B cell (primary cell): ENCODE measurements around the gene FRMD4A. TPM values are rescaled to one million over a fixed set of nuclear protein-coding genes. Genes with fewer than 3 reads are reported as not detected.

ENCODE experiments used
- ATAC-seq: fragments of 200-7000 bp; cut with Tn5 transposase; one replicate; pipeline ENCODE4 v1.10.0; 2021; ENCODE audit warnings: low read depth, mild to moderate bottlenecking, moderate number of reproducible peaks, moderate library complexity
- CTCF ChIA-PET: fragments of 350-600 bp; sonication (Branson Sonifier 250); formaldehyde crosslinking; loops from one replicate; lab custom pipeline; 2021; ENCODE audit warnings: antibody characterized with exemption, inconsistent platforms; lab: Charles Lee
- POLR2A ChIA-PET: fragments of 350-600 bp; sonication (Branson Sonifier 250); formaldehyde crosslinking; loops from one replicate; lab custom pipeline; 2021; ENCODE audit warnings: antibody characterized with exemption; lab: Charles Lee
- DNase-seq: peaks from one replicate; pipeline ENCODE4 v3.0.0; 2013
- H2AFZ ChIP-seq: 2 replicates; pipeline ENCODE4 v1.6.1; 2012; ENCODE audit warnings: mild to moderate bottlenecking, low read depth, low read length; ENCODE audit not compliant: insufficient read depth, poor library complexity, severe bottlenecking
- H3K27ac ChIP-seq, 2 donors: 1 replicate in 1 of 2; 2 replicates in 1 of 2; pipeline ENCODE4 v1.5.1; 2012 to 2013; ENCODE audit warnings: low read length in 2 of 2, mild to moderate bottlenecking in 2 of 2, moderate library complexity in 1 of 2
- H3K27me3 ChIP-seq, 4 experiments: fragments of 200-600 bp in 1 of 4; sonication (generic) in 1 of 4; replicated peaks in 1 of 4; 1 replicate in 2 of 4; 2 replicates in 2 of 4; pipeline versions ENCODE4 v1.6.1 to v1.7.0; 2013 to 2016; ENCODE audit warnings: low read length in 3 of 4, mild to moderate bottlenecking in 2 of 4, mixed read lengths in 1 of 4, moderate library complexity in 1 of 4; ENCODE audit not compliant: insufficient read depth in 4 of 4, control insufficient read depth in 3 of 4; ENCODE audit errors: control extremely low read depth in 1 of 4
- H3K36me3 ChIP-seq, 2 experiments: replicated peaks in 1 of 2; 1 replicate in 1 of 2; 2 replicates in 1 of 2; pipeline versions ENCODE4 v1.6.1 to v1.7.1; 2013; ENCODE audit warnings: low read length in 1 of 2; ENCODE audit not compliant: insufficient read depth in 2 of 2, control insufficient read depth in 1 of 2; ENCODE audit errors: control extremely low read depth in 1 of 2, extremely low read depth in 1 of 2
- H3K4me1 ChIP-seq, 2 donors: fragments of 200-600 bp in 1 of 2; sonication (generic) in 1 of 2; 1 replicate in 1 of 2; 2 replicates in 1 of 2; pipeline versions ENCODE4 v1.5.1 to v1.6.1; 2013 to 2017; ENCODE audit warnings: low read length in 2 of 2; ENCODE audit not compliant: control insufficient read depth in 2 of 2, insufficient read depth in 2 of 2
- H3K4me2 ChIP-seq: replicated peaks from 2 replicates; pipeline ENCODE3; 2012; ENCODE audit warnings: mild to moderate bottlenecking, low read depth, low read length; ENCODE audit not compliant: poor library complexity, severe bottlenecking
- H3K4me3 ChIP-seq, 5 experiments: fragments of 200-600 bp in 1 of 5; sonication (generic) in 1 of 5; 1 replicate in 3 of 5; 2 replicates in 2 of 5; pipeline versions ENCODE4 v1.5.1 to v1.7.0; 2011 to 2016; ENCODE audit warnings: low read length in 4 of 5, mild to moderate bottlenecking in 4 of 5, low read depth in 2 of 5, control low read depth in 1 of 5, moderate library complexity in 1 of 5; ENCODE audit not compliant: insufficient read depth in 1 of 5; ENCODE audit errors: control extremely low read depth in 1 of 5, extremely low read depth in 1 of 5
- H3K79me2 ChIP-seq: fragments of 200-600 bp; sonication (generic); one replicate; pipeline ENCODE4 v1.6.0; 2016; ENCODE audit warnings: low read length; ENCODE audit not compliant: control insufficient read depth, insufficient read depth
- H3K9ac ChIP-seq: fragments of 200-600 bp; sonication (generic); 2 replicates; pipeline ENCODE4 v1.6.1; 2017; ENCODE audit warnings: mild to moderate bottlenecking, low read length, moderate library complexity
- H3K9me3 ChIP-seq, 3 donors: one replicate each; pipeline versions ENCODE4 v1.6.1 to v1.7.1; 2013; ENCODE audit warnings: low read length in 2 of 3; ENCODE audit not compliant: control insufficient read depth in 2 of 3, insufficient read depth in 1 of 3; ENCODE audit errors: control extremely low read depth in 1 of 3
- H4K20me1 ChIP-seq: 2 replicates; pipeline ENCODE4 v1.6.0; 2012; ENCODE audit warnings: mild to moderate bottlenecking, low read length; ENCODE audit not compliant: insufficient read depth, control insufficient read depth, poor library complexity, severe bottlenecking
- H3K27ac Mint-ChIP-seq: one replicate; pipeline ENCODE4 v1.8.0; 2021; ENCODE audit warnings: mixed read lengths
- H3K27me3 Mint-ChIP-seq: one replicate; pipeline ENCODE4 v1.8.0; 2021; ENCODE audit warnings: mixed read lengths
- H3K4me1 Mint-ChIP-seq: one replicate; pipeline ENCODE4 v1.8.0; 2021; ENCODE audit warnings: mixed read lengths
- H3K4me3 Mint-ChIP-seq: one replicate; pipeline ENCODE4 v1.8.0; 2021; ENCODE audit warnings: mixed read lengths
- H3K9me3 Mint-ChIP-seq: one replicate; pipeline ENCODE4 v1.8.0; 2022; ENCODE audit warnings: mixed read lengths; ENCODE audit not compliant: insufficient read depth
- EZH2 ChIP-seq: IDR thresholded peaks from 2 replicates; pipeline ENCODE4 v1.6.1; 2012; ENCODE audit warnings: borderline replicate concordance, low read depth, mild to moderate bottlenecking, moderate library complexity, low read length; ENCODE audit not compliant: insufficient read depth, poor library complexity, severe bottlenecking
- WGBS: methylation state at CpG from one replicate; pipeline ENCODE4 v1.1.5; 2013; ENCODE audit warnings: missing lambda C conversion rate; ENCODE audit not compliant: insufficient coverage; 5-methylcytosine and 5-hydroxymethylcytosine counted together
- intact Hi-C: fragments of 100-400 bp; cut with micrococcal nuclease; formaldehyde crosslinking; loops from one replicate; pipeline ENCODE4 v1.10.0; 2022
- polyA plus RNA-seq: library from polyadenylated mRNA; depleted of rRNA; stranded (reverse); fragments of >200 nt; gene quantifications from 2 replicates; pipeline ENCODE4 v1.2.3, GENCODE V29; 2012
- total RNA-seq, 2 donors: library from RNA; stranded (reverse); fragments of 120-200 nt in 1 of 2; gene quantifications; 1 replicate in 1 of 2; 2 replicates in 1 of 2; pipeline versions ENCODE4 v1.2.3 to v1.2.4, GENCODE V29; 2013 to 2022
- TF ChIP-seq, protein P1 (sequence below): fragments of 200-600 bp; IDR thresholded peaks from one replicate; pipeline ENCODE4 v1.8.0; 2022; ENCODE audit warnings: antibody characterized with exemption, mild to moderate bottlenecking

FRMD4A gene
- total and polyA plus RNA-seq, 2 donors (not counting 1 experiment from before 2014, with no cell fraction given): 0.76 to 3.4 TPM

- Histone ChIP-seq H3K4me3 (no peak overlapping the region), H3K27ac (no peak overlapping the region), H4K20me1 (no peaks in the 10 kb centered on the region), H3K79me2 (no peaks in the 10 kb centered on the region), H3K36me3 (no peaks in the 10 kb centered on the region), H3K9ac (no peak overlapping the region), H3K4me2 (no peak overlapping the region), H2AFZ (no peak overlapping the region), H3K9me3 (no peaks in the 10 kb centered on the region), H3K27me3 (no peaks in the 10 kb centered on the region), H3K4me1 (peaks cover 0 to 3% of the 10 kb centered on the region in 2 donors)
- intact Hi-C loops: no loop called here
- H3K4me1 Mint-ChIP-seq: peaks cover 7% of the 10 kb centered on the region
- no peak overlapping the region for H3K4me3 Mint-ChIP-seq
- no peak overlapping the region for H3K27ac Mint-ChIP-seq
- H3K27me3 Mint-ChIP-seq: no peaks in the 10 kb centered on the region
- DNase-seq (no peak), ATAC-seq (no peak)
- H3K9me3 Mint-ChIP-seq: no peaks in the 10 kb centered on the region
- ChIA-PET POLR2A (no interaction called here), CTCF (no interaction called here)
- 100% methylated on average over 3 of the region's 6 CpGs for WGBS
- TF ChIP-seq, protein P1, sequence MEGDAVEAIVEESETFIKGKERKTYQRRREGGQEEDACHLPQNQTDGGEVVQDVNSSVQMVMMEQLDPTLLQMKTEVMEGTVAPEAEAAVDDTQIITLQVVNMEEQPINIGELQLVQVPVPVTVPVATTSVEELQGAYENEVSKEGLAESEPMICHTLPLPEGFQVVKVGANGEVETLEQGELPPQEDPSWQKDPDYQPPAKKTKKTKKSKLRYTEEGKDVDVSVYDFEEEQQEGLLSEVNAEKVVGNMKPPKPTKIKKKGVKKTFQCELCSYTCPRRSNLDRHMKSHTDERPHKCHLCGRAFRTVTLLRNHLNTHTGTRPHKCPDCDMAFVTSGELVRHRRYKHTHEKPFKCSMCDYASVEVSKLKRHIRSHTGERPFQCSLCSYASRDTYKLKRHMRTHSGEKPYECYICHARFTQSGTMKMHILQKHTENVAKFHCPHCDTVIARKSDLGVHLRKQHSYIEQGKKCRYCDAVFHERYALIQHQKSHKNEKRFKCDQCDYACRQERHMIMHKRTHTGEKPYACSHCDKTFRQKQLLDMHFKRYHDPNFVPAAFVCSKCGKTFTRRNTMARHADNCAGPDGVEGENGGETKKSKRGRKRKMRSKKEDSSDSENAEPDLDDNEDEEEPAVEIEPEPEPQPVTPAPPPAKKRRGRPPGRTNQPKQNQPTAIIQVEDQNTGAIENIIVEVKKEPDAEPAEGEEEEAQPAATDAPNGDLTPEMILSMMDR: no peak
- TF ChIP-seq EZH2: no peak
These were observed 571.6 kb downstream of the FRMD4A start for GRCh38 chr10:13759168-13759567.

GRCh38 chr10:13758756-13759155 lies 572.0 kb downstream of the FRMD4A start:
- Histone ChIP-seq H4K20me1 (no peaks in the 10 kb centered on the region), H3K9ac (no peak overlapping the region), H3K4me1 (peaks cover 0 to 3% of the 10 kb centered on the region in 2 donors), H2AFZ (no peak overlapping the region), H3K79me2 (no peaks in the 10 kb centered on the region), H3K27me3 (no peaks in the 10 kb centered on the region), H3K9me3 (no peaks in the 10 kb centered on the region), H3K4me3 (no peak overlapping the region), H3K27ac (no peak overlapping the region), H3K4me2 (no peak overlapping the region), H3K36me3 (no peaks in the 10 kb centered on the region)
- no peak for TF ChIP-seq EZH2
- TF ChIP-seq, protein P1: no peak
- Mint-ChIP-seq H3K4me3 (no peak overlapping the region), H3K27me3 (no peaks in the 10 kb centered on the region), H3K27ac (no peak overlapping the region), H3K9me3 (no peaks in the 10 kb centered on the region), H3K4me1 (peaks cover 7% of the 10 kb centered on the region)
- ChIA-PET CTCF (no interaction called here), POLR2A (no interaction called here)
- intact Hi-C loops: no loop called here
- no peak for DNase-seq
- no CpG with 5 or more reads among the region's 5 CpGs for WGBS
- ATAC-seq: no peak
